HL-60 (cell line): ENCODE data around the gene AGO3.

ENCODE experiments used
- POLR2AphosphoS5 ChIP-seq: IDR thresholded peaks from 2 replicates; pipeline ENCODE4 v1.6.1; 2012; ENCODE audit warnings: low read depth
- TF ChIP-seq, protein P1 (sequence below): IDR thresholded peaks from one replicate; pipeline ENCODE4 v1.5.1; 2011; ENCODE audit warnings: low read length, control low read depth, inconsistent platforms; ENCODE audit not compliant: insufficient read depth

DNA sequence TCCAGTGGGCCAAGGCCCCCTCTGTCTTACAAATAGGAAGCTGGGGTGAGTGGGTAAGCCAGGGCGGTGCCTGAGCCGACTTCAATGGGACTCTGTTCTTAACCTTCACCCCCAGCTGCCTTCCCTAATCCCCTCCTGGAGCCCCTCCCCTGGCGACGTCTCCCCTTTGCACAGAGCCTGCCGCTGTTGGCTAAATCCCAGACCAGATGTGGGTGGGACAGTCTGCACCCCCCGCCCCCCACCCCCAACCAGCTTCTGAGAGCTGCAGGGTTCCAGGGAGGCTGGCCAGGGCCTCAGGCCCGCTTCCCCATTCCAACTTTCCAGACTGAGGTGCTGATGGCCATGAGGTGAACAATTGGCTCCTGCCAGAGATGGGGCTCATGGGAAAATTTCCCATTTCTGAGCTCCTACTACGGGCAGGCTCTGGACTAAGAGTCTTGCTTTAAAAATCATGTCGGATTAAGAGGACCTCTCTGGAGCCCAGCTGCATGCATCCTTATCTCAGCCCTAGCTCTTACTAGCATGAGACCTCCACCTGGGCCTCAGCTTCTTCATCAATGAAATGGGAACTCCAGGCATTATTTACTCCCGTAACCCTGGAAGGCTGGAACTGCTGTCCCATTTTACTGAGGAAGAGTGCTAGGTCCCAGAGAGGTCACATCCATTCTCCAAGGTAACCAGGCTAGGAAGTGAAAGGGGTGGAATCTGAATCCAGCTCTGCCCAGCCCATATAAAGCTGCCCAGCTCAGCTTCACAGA is 187.7 kb downstream of the AGO3 start:
- TF ChIP-seq POLR2AphosphoS5 = no peak
- TF ChIP-seq, protein P1, sequence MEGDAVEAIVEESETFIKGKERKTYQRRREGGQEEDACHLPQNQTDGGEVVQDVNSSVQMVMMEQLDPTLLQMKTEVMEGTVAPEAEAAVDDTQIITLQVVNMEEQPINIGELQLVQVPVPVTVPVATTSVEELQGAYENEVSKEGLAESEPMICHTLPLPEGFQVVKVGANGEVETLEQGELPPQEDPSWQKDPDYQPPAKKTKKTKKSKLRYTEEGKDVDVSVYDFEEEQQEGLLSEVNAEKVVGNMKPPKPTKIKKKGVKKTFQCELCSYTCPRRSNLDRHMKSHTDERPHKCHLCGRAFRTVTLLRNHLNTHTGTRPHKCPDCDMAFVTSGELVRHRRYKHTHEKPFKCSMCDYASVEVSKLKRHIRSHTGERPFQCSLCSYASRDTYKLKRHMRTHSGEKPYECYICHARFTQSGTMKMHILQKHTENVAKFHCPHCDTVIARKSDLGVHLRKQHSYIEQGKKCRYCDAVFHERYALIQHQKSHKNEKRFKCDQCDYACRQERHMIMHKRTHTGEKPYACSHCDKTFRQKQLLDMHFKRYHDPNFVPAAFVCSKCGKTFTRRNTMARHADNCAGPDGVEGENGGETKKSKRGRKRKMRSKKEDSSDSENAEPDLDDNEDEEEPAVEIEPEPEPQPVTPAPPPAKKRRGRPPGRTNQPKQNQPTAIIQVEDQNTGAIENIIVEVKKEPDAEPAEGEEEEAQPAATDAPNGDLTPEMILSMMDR = no peak
